Parathyroid adenoma (tissue), 2 donors: ENCODE measurements around the gene ARL9.

Experiments
- H2AFZ ChIP-seq: fragments of 300-600 bp; sonication (generic); one replicate; pipeline ENCODE4 v1.7.0; 2017; ENCODE audit warnings: antibody characterized with exemption, mild to moderate bottlenecking
- H3K27ac ChIP-seq: fragments of 300-600 bp; sonication (generic); one replicate; pipeline ENCODE4 v1.7.0; 2017
- H3K27me3 ChIP-seq: fragments of 300-600 bp; sonication (generic); one replicate; pipeline ENCODE4 v1.7.0; 2017; ENCODE audit warnings: low read length; ENCODE audit not compliant: control insufficient read depth, insufficient read depth
- H3K36me3 ChIP-seq: fragments of 300-600 bp; sonication (generic); one replicate; pipeline ENCODE4 v1.7.0; 2017; ENCODE audit warnings: low read length; ENCODE audit not compliant: control insufficient read depth, insufficient read depth
- H3K4me1 ChIP-seq: fragments of 300-600 bp; sonication (generic); one replicate; pipeline ENCODE4 v1.7.0; 2017; ENCODE audit warnings: control low read depth
- H3K4me2 ChIP-seq: fragments of 300-600 bp; sonication (generic); one replicate; pipeline ENCODE4 v1.7.0; 2017; ENCODE audit warnings: low read length
- H3K4me3 ChIP-seq: fragments of 300-600 bp; sonication (generic); one replicate; pipeline ENCODE4 v1.7.0; 2017; ENCODE audit warnings: low read depth, low read length
- H3K79me2 ChIP-seq: fragments of 300-600 bp; sonication (generic); one replicate; pipeline ENCODE4 v1.7.0; 2017; ENCODE audit warnings: control low read depth
- H3K9ac ChIP-seq: fragments of 300-600 bp; sonication (generic); one replicate; pipeline ENCODE4 v1.7.0; 2017; ENCODE audit warnings: mild to moderate bottlenecking
- H3K9me3 ChIP-seq: fragments of 300-600 bp; sonication (generic); one replicate; pipeline ENCODE4 v1.7.0; 2017; ENCODE audit warnings: low read length; ENCODE audit not compliant: control insufficient read depth
- CTCF ChIP-seq: fragments of 300-600 bp; sonication (generic); IDR thresholded peaks from one replicate; pipeline ENCODE4 v1.7.0; 2017; ENCODE audit warnings: antibody characterized with exemption, mild to moderate bottlenecking
- donor health status: primary hyperparathyroidism.

Gene ARL9

GRCh38 chr4:56552273-56552672, 46.7 kb downstream of the ARL9 start:
- Histone ChIP-seq H3K4me3 (no peak overlapping the region), H3K27ac (no peak overlapping the region), H3K4me1 (no peaks in the 10 kb centered on the region), H2AFZ (no peak overlapping the region), H3K9ac (no peak overlapping the region), H3K79me2 (no peaks in the 10 kb centered on the region), H3K27me3 (no peaks in the 10 kb centered on the region), H3K36me3 (no peaks in the 10 kb centered on the region), H3K9me3 (no peaks in the 10 kb centered on the region), H3K4me2 (no peak overlapping the region)
- TF ChIP-seq CTCF, result no peak

- no peaks in the 10 kb centered on the region for H3K79me2 ChIP-seq
- H3K4me3 ChIP-seq, result no peak overlapping the region
- H2AFZ ChIP-seq, result no peak overlapping the region
- no peaks in the 10 kb centered on the region for H3K4me1 ChIP-seq
- TF ChIP-seq CTCF, result no peak
- H3K27me3 ChIP-seq, result no peaks in the 10 kb centered on the region
- no peaks in the 10 kb centered on the region for H3K9me3 ChIP-seq
- H3K27ac ChIP-seq, result no peak overlapping the region
- H3K36me3 ChIP-seq, result no peaks in the 10 kb centered on the region
- H3K9ac ChIP-seq, result no peak overlapping the region
- no peak overlapping the region for H3K4me2 ChIP-seq
These were observed 64.5 kb downstream of the ARL9 start for GRCh38 chr4:56570041-56570440.
